ENCODE measurements around the gene ZBP1. TPM values are rescaled to one million over a fixed set of nuclear protein-coding genes. Genes with fewer than 3 reads are reported as not detected.

ZBP1 gene
- total RNA-seq, 3 donors from 2014 or later = 1.8 to 12.8 (median 3.6) TPM

GRCh38 chr20:57571782-57572416 is 48.3 kb downstream of the ZBP1 start:
- no peak for TF ChIP-seq CTCF (IDR thresholded peaks at IDR 0.05)
- intact Hi-C loops (cut with DNase I, micrococcal nuclease) = no loop called here
- ATAC-seq = peak; percentile 36
- Histone ChIP-seq H3K4me3 (no peak overlapping the region), H3K9me3 (no peaks in the 10 kb centered on the region), H3K36me3 (ENCODE audit: low read depth) (no peaks in the 10 kb centered on the region), H3K4me1 (ENCODE audit: low read depth) (peaks cover 10% of the 10 kb centered on the region)
- no peak for DNase-seq

GRCh38 chr20:57570920-57571319 is 49.3 kb downstream of the ZBP1 start:
- ATAC-seq = no peak

GRCh38 chr20:57570145-57570850 is 49.9 kb downstream of the ZBP1 start:
- DNase-seq (no peak), ATAC-seq (no peak)
- intact Hi-C loops (cut with DNase I, micrococcal nuclease) = no loop called here
- no peak overlapping the region for H3K4me3 ChIP-seq
- H3K36me3 ChIP-seq (ENCODE audit: low read depth) = no peaks in the 10 kb centered on the region
- peaks cover 15% of the 10 kb centered on the region for H3K4me1 ChIP-seq (ENCODE audit: low read depth)
- H3K9me3 ChIP-seq = no peaks in the 10 kb centered on the region
- TF ChIP-seq CTCF (IDR thresholded peaks at IDR 0.05) = no peak

More at GRCh38 chr20:57570920-57571319, 49.3 kb downstream of the ZBP1 start:
- DNase-seq = no peak
- H3K36me3 ChIP-seq (ENCODE audit: low read depth) = no peaks in the 10 kb centered on the region
- H3K4me1 ChIP-seq (ENCODE audit: low read depth) = peaks cover 10% of the 10 kb centered on the region
- H3K9me3 ChIP-seq = no peaks in the 10 kb centered on the region
- H3K4me3 ChIP-seq = no peak overlapping the region
- intact Hi-C loops (cut with DNase I, micrococcal nuclease) = no loop called here
- TF ChIP-seq CTCF (IDR thresholded peaks at IDR 0.05) = no peak

- DNase-seq (no peak), ATAC-seq (no peak)
- no peak for TF ChIP-seq CTCF (IDR thresholded peaks at IDR 0.05)
- intact Hi-C loops (cut with DNase I, micrococcal nuclease) = no loop called here
- peaks cover 18% of the 10 kb centered on the region for H3K4me1 ChIP-seq (ENCODE audit: low read depth)
- H3K36me3 ChIP-seq (ENCODE audit: low read depth) = no peaks in the 10 kb centered on the region
- H3K9me3 ChIP-seq = no peaks in the 10 kb centered on the region
- no peak overlapping the region for H3K4me3 ChIP-seq
These were observed 51.3 kb downstream of the ZBP1 start for GRCh38 chr20:57568960-57569359.

GRCh38 chr20:57568088-57568896 is 51.9 kb downstream of the ZBP1 start:
- no peak overlapping the region for H3K4me3 ChIP-seq
- peaks cover 18% of the 10 kb centered on the region for H3K4me1 ChIP-seq (ENCODE audit: low read depth)
- no peak for TF ChIP-seq CTCF (IDR thresholded peaks at IDR 0.05)
- H3K9me3 ChIP-seq = no peaks in the 10 kb centered on the region
- intact Hi-C loops (cut with DNase I, micrococcal nuclease) = no loop called here
- no peaks in the 10 kb centered on the region for H3K36me3 ChIP-seq (ENCODE audit: low read depth)
- ATAC-seq = peak; percentile 23
- peak in 1 of 3 donors; percentile 65 for DNase-seq

Measured in mucosa of descending colon (tissue), 3 donors.